ENCODE results near the gene AURKB. TPM values are rescaled to one million over a fixed set of nuclear protein-coding genes. Genes with fewer than 3 reads are reported as not detected.

AURKB gene
- total and polyA plus RNA-seq, 10 of the 15 experiments (the other 5 are each of a cell fraction or from before 2014, with no cell fraction given): 52.7 to 209 (median 128) TPM

DNA sequence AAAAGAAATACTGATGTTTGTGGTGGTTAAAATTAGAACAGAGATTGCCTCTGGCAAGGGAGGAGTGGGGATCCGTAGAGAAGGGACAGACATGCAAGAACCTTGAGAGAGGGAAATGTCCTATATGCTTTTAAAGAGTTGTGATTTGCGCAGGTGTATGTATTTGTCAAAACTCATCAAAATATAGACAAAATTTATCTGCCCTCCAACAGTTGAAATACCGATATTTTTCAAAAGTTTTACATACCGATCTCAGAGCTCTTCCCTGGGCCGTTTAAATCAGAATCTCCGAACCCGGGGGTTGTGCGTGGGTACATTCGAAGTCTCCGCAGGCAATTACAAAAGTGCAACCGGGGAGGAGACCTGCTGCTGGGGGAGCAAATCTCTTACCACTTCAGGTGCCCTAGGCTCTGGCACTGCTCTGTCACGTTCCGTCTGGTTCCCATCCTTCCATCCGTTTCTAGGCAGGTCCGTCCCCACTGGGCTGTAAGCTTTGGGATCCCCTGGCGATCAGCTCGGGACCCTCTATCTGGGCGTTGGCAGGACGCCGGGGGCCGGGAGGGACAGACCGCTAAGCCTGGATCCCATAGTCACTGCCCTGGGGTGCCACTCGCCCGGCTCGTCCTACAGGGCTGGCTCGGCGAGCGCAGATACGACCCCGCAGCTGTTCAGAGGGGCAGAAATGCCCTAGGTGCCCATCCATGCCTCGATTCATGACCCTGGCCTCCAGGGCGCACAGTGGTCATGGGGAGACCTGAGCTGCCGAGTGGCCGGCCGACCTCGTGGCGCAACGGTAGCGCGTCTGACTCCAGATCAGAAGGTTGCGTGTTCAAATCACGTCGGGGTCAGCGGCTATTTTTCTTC lies 24.6 kb downstream of the AURKB start (continued):
- TF ChIP-seq ZNF217 (IDR thresholded peaks at IDR 0.05): no peak; the same call in 1 of the 2 replicates
- no peak for TF ChIP-seq YBX1 (IDR thresholded peaks at IDR 0.05)
- TF ChIP-seq IRF4 (IDR thresholded peaks at IDR 0.05; ENCODE audit: low read depth, low read length): peak; percentile 41; the same call in 1 of the 2 replicates
- no peak for TF ChIP-seq CHD4 (IDR thresholded peaks at IDR 0.05)
- TF ChIP-seq ZNF384 (IDR thresholded peaks at IDR 0.05; ENCODE audit: borderline replicate concordance, low read depth, low read length): no peak; the same call in 1 of the 2 replicates
- no peak for TF ChIP-seq NR2C1 (IDR thresholded peaks at IDR 0.05)
- TF ChIP-seq PML (IDR thresholded peaks at IDR 0.05; ENCODE audit: low read length): no peak
- TF ChIP-seq POU2F2 (IDR thresholded peaks at IDR 0.05; ENCODE audit: borderline replicate concordance, low read depth, low read length): peak; percentile 74; the same call in 2 of the 3 replicates
- TF ChIP-seq, protein P1, sequence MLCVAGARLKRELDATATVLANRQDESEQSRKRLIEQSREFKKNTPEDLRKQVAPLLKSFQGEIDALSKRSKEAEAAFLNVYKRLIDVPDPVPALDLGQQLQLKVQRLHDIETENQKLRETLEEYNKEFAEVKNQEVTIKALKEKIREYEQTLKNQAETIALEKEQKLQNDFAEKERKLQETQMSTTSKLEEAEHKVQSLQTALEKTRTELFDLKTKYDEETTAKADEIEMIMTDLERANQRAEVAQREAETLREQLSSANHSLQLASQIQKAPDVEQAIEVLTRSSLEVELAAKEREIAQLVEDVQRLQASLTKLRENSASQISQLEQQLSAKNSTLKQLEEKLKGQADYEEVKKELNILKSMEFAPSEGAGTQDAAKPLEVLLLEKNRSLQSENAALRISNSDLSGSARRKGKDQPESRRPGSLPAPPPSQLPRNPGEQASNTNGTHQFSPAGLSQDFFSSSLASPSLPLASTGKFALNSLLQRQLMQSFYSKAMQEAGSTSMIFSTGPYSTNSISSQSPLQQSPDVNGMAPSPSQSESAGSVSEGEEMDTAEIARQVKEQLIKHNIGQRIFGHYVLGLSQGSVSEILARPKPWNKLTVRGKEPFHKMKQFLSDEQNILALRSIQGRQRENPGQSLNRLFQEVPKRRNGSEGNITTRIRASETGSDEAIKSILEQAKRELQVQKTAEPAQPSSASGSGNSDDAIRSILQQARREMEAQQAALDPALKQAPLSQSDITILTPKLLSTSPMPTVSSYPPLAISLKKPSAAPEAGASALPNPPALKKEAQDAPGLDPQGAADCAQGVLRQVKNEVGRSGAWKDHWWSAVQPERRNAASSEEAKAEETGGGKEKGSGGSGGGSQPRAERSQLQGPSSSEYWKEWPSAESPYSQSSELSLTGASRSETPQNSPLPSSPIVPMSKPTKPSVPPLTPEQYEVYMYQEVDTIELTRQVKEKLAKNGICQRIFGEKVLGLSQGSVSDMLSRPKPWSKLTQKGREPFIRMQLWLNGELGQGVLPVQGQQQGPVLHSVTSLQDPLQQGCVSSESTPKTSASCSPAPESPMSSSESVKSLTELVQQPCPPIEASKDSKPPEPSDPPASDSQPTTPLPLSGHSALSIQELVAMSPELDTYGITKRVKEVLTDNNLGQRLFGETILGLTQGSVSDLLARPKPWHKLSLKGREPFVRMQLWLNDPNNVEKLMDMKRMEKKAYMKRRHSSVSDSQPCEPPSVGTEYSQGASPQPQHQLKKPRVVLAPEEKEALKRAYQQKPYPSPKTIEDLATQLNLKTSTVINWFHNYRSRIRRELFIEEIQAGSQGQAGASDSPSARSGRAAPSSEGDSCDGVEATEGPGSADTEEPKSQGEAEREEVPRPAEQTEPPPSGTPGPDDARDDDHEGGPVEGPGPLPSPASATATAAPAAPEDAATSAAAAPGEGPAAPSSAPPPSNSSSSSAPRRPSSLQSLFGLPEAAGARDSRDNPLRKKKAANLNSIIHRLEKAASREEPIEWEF (IDR thresholded peaks at IDR 0.05; ENCODE audit: insufficient replicate concordance, low read depth, low read length): no peak
- TF ChIP-seq NFIC (IDR thresholded peaks at IDR 0.05; ENCODE audit: low read depth, low read length): no peak
- TF ChIP-seq, protein P2, sequence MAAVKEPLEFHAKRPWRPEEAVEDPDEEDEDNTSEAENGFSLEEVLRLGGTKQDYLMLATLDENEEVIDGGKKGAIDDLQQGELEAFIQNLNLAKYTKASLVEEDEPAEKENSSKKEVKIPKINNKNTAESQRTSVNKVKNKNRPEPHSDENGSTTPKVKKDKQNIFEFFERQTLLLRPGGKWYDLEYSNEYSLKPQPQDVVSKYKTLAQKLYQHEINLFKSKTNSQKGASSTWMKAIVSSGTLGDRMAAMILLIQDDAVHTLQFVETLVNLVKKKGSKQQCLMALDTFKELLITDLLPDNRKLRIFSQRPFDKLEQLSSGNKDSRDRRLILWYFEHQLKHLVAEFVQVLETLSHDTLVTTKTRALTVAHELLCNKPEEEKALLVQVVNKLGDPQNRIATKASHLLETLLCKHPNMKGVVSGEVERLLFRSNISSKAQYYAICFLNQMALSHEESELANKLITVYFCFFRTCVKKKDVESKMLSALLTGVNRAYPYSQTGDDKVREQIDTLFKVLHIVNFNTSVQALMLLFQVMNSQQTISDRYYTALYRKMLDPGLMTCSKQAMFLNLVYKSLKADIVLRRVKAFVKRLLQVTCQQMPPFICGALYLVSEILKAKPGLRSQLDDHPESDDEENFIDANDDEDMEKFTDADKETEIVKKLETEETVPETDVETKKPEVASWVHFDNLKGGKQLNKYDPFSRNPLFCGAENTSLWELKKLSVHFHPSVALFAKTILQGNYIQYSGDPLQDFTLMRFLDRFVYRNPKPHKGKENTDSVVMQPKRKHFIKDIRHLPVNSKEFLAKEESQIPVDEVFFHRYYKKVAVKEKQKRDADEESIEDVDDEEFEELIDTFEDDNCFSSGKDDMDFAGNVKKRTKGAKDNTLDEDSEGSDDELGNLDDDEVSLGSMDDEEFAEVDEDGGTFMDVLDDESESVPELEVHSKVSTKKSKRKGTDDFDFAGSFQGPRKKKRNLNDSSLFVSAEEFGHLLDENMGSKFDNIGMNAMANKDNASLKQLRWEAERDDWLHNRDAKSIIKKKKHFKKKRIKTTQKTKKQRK (IDR thresholded peaks at IDR 0.05; ENCODE audit: low read depth, low read length): no peak
- no peak for TF ChIP-seq SUPT20H (IDR thresholded peaks at IDR 0.05; ENCODE audit: borderline replicate concordance, control insufficient read depth, low read depth, low read length)
- peak; percentile 38; the same call in 1 of the 2 replicates for TF ChIP-seq HCFC1 (IDR thresholded peaks at IDR 0.05; ENCODE audit: low read length)
- TF ChIP-seq WRNIP1 (IDR thresholded peaks at IDR 0.05; ENCODE audit: borderline replicate concordance, low read depth, low read length): no peak
- TF ChIP-seq, protein P3, sequence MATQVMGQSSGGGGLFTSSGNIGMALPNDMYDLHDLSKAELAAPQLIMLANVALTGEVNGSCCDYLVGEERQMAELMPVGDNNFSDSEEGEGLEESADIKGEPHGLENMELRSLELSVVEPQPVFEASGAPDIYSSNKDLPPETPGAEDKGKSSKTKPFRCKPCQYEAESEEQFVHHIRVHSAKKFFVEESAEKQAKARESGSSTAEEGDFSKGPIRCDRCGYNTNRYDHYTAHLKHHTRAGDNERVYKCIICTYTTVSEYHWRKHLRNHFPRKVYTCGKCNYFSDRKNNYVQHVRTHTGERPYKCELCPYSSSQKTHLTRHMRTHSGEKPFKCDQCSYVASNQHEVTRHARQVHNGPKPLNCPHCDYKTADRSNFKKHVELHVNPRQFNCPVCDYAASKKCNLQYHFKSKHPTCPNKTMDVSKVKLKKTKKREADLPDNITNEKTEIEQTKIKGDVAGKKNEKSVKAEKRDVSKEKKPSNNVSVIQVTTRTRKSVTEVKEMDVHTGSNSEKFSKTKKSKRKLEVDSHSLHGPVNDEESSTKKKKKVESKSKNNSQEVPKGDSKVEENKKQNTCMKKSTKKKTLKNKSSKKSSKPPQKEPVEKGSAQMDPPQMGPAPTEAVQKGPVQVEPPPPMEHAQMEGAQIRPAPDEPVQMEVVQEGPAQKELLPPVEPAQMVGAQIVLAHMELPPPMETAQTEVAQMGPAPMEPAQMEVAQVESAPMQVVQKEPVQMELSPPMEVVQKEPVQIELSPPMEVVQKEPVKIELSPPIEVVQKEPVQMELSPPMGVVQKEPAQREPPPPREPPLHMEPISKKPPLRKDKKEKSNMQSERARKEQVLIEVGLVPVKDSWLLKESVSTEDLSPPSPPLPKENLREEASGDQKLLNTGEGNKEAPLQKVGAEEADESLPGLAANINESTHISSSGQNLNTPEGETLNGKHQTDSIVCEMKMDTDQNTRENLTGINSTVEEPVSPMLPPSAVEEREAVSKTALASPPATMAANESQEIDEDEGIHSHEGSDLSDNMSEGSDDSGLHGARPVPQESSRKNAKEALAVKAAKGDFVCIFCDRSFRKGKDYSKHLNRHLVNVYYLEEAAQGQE (IDR thresholded peaks at IDR 0.05; ENCODE audit: low read depth, low read length): no peak
- no peak for TF ChIP-seq SRF (IDR thresholded peaks at IDR 0.05; ENCODE audit: low read depth in 2 of 2, low read length in 2 of 2)
- TF ChIP-seq RCOR1 (conservative IDR thresholded peaks at IDR 0.05; ENCODE audit: low read depth, low read length): 0 out of 2 replicates have a peak, but pooled peaks have one; percentile 44
- TF ChIP-seq CHD2 (IDR thresholded peaks at IDR 0.05; ENCODE audit: borderline replicate concordance, low read depth, low read length): 0 out of 2 replicates have a peak, but pooled peaks have one; percentile 12

Data from GM12878 (cell line).